ENCODE measurements around the gene SLX9.

SLX9 gene

DNA sequence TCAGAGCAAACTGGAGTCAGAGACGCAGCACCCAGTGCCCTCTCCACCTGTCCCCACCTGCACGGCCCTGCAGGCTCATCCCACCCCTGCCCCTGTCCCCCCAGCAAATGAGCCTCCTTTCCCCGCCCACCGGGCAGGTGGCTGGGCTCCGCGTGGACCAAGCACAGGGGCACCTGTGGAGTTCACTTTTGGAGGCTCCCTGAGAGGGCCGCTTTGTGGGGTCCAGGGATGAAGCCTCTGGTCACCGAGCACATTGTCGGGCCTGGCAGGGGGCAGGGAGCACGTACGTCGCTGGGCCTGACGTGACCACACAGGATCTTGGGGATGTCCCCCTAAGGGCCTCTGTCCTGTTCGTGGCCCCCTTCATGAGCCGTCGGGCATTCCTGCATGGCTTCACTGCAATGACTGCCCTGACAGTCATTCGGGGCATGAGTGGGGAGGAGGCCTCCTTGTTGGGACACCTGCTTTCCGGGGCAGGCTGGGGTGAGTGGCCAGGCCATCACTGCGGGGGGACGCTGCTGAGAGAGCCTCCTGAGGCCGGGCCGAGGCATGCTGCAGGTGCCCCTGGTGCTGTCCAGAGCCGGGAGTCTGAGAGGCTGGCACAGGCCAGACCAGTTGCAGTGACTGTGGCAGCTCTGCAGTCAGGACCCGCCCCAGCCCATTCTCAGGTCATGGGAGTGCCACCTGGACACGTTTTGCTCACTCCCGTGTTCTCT is 19.7 kb downstream of the SLX9 start:
- no peak overlapping the region for H3K27ac ChIP-seq (ENCODE audit: low read depth, low read length)
- no CpG with 5 or more reads among the region's 26 CpGs for WGBS (ENCODE audit: extremely low coverage, insufficient coverage, low lambda C conversion rate)

GRCh38 chr21:44960141-44961092 is 20.6 kb downstream of the SLX9 start:
- no peak overlapping the region for H3K27ac ChIP-seq (ENCODE audit: low read depth, low read length)
- H2BK5ac ChIP-seq (ENCODE audit: low read length): no peak overlapping the region
- H4K5ac ChIP-seq (ENCODE audit: low read length): no peak overlapping the region
- H3K79me2 ChIP-seq (ENCODE audit: control insufficient read depth, insufficient read depth, low read length): peaks cover 14% of the 10 kb centered on the region
- no peaks in the 10 kb centered on the region for H3K27me3 ChIP-seq (ENCODE audit: insufficient read depth, low read length, poor library complexity)
- peaks cover 17% of the 10 kb centered on the region for H3K79me1 ChIP-seq (ENCODE audit: low read length)
- no peak overlapping the region for H2BK120ac ChIP-seq (ENCODE audit: low read depth, low read length)
- no peak overlapping the region for H3K4ac ChIP-seq (ENCODE audit: low read depth, low read length)
- H3K4me2 ChIP-seq (ENCODE audit: low read length): no peak overlapping the region
- no peak overlapping the region for H2AK5ac ChIP-seq (ENCODE audit: low read length)
- H3K4me3 ChIP-seq (ENCODE audit: low read length): no peak overlapping the region
- no peak overlapping the region for H2BK15ac ChIP-seq (replicated peaks; ENCODE audit: low read depth)
- no peak overlapping the region for H3K9ac ChIP-seq (ENCODE audit: low read length)
- H3K56ac ChIP-seq (ENCODE audit: low read length): no peak overlapping the region
- WGBS (ENCODE audit: extremely low coverage, insufficient coverage, low lambda C conversion rate): no CpG with 5 or more reads among the region's 23 CpGs
- H3K18ac ChIP-seq (ENCODE audit: low read length): no peak overlapping the region
- peaks cover 13% of the 10 kb centered on the region for H3K36me3 ChIP-seq (ENCODE audit: control insufficient read depth, insufficient read depth, low read length)
- no peaks in the 10 kb centered on the region for H3K4me1 ChIP-seq (ENCODE audit: control insufficient read depth, low read depth, low read length)
- H3K23ac ChIP-seq (ENCODE audit: low read length): no peak overlapping the region
- DNase-seq: no peak
- H4K8ac ChIP-seq (ENCODE audit: low read depth, low read length): no peak overlapping the region

More for the DNA sequence above, 19.7 kb downstream of the SLX9 start:
- Histone ChIP-seq H3K4me1 (ENCODE audit: control insufficient read depth, low read depth, low read length) (no peaks in the 10 kb centered on the region), H3K79me1 (ENCODE audit: low read length) (peaks cover 14% of the 10 kb centered on the region), H3K79me2 (ENCODE audit: control insufficient read depth, insufficient read depth, low read length) (peaks cover 11% of the 10 kb centered on the region), H4K5ac (ENCODE audit: low read length) (no peak overlapping the region), H3K4ac (ENCODE audit: low read depth, low read length) (no peak overlapping the region), H3K36me3 (ENCODE audit: control insufficient read depth, insufficient read depth, low read length) (peaks cover 13% of the 10 kb centered on the region), H3K4me2 (ENCODE audit: low read length) (no peak overlapping the region), H3K4me3 (ENCODE audit: low read length) (no peak overlapping the region), H3K56ac (ENCODE audit: low read length) (no peak overlapping the region), H3K27me3 (ENCODE audit: insufficient read depth, low read length, poor library complexity) (no peaks in the 10 kb centered on the region), H4K8ac (ENCODE audit: low read depth, low read length) (no peak overlapping the region), H2BK120ac (ENCODE audit: low read depth, low read length) (no peak overlapping the region), H2BK5ac (ENCODE audit: low read length) (no peak overlapping the region), H2BK15ac (replicated peaks; ENCODE audit: low read depth) (no peak overlapping the region), H3K9ac (ENCODE audit: low read length) (no peak overlapping the region), H2AK5ac (ENCODE audit: low read length) (no peak overlapping the region), H3K23ac (ENCODE audit: low read length) (no peak overlapping the region), H3K18ac (ENCODE audit: low read length) (no peak overlapping the region)
- no peak for DNase-seq

GRCh38 chr21:44962403-44962966 is 22.7 kb downstream of the SLX9 start:
- peaks cover 14% of the 10 kb centered on the region for H3K79me1 ChIP-seq (ENCODE audit: low read length)
- peaks cover 6% of the 10 kb centered on the region for H3K79me2 ChIP-seq (ENCODE audit: control insufficient read depth, insufficient read depth, low read length)
- peaks cover 9% of the 10 kb centered on the region for H3K36me3 ChIP-seq (ENCODE audit: control insufficient read depth, insufficient read depth, low read length)
- H3K27ac ChIP-seq (ENCODE audit: low read depth, low read length): no peak overlapping the region
- H3K56ac ChIP-seq (ENCODE audit: low read length): no peak overlapping the region
- no peak overlapping the region for H3K4ac ChIP-seq (ENCODE audit: low read depth, low read length)
- no peak overlapping the region for H4K8ac ChIP-seq (ENCODE audit: low read depth, low read length)
- no peak overlapping the region for H4K5ac ChIP-seq (ENCODE audit: low read length)
- no peak overlapping the region for H2BK15ac ChIP-seq (replicated peaks; ENCODE audit: low read depth)
- H3K18ac ChIP-seq (ENCODE audit: low read length): no peak overlapping the region
- H3K4me1 ChIP-seq (ENCODE audit: control insufficient read depth, low read depth, low read length): no peaks in the 10 kb centered on the region
- DNase-seq: no peak
- H3K27me3 ChIP-seq (ENCODE audit: insufficient read depth, low read length, poor library complexity): no peaks in the 10 kb centered on the region
- no peak overlapping the region for H2AK5ac ChIP-seq (ENCODE audit: low read length)
- no peak overlapping the region for H2BK5ac ChIP-seq (ENCODE audit: low read length)
- H3K4me2 ChIP-seq (ENCODE audit: low read length): no peak overlapping the region
- no peak overlapping the region for H3K9ac ChIP-seq (ENCODE audit: low read length)
- no CpG with 5 or more reads among the region's 9 CpGs for WGBS (ENCODE audit: extremely low coverage, insufficient coverage, low lambda C conversion rate)
- no peak overlapping the region for H2BK120ac ChIP-seq (ENCODE audit: low read depth, low read length)
- H3K4me3 ChIP-seq (ENCODE audit: low read length): no peak overlapping the region
- H3K23ac ChIP-seq (ENCODE audit: low read length): no peak overlapping the region

GRCh38 chr21:44964381-44964780 is 24.6 kb downstream of the SLX9 start:
- Histone ChIP-seq H2BK15ac (replicated peaks; ENCODE audit: low read depth) (no peak overlapping the region), H3K27ac (ENCODE audit: low read depth, low read length) (no peak overlapping the region), H2BK120ac (ENCODE audit: low read depth, low read length) (no peak overlapping the region), H3K4me3 (ENCODE audit: low read length) (no peak overlapping the region), H3K56ac (ENCODE audit: low read length) (no peak overlapping the region), H3K4ac (ENCODE audit: low read depth, low read length) (no peak overlapping the region), H2BK5ac (ENCODE audit: low read length) (no peak overlapping the region), H3K9ac (ENCODE audit: low read length) (no peak overlapping the region), H4K8ac (ENCODE audit: low read depth, low read length) (no peak overlapping the region), H3K79me1 (ENCODE audit: low read length) (peaks cover 14% of the 10 kb centered on the region), H3K27me3 (ENCODE audit: insufficient read depth, low read length, poor library complexity) (no peaks in the 10 kb centered on the region), H2AK5ac (ENCODE audit: low read length) (no peak overlapping the region), H3K18ac (ENCODE audit: low read length) (no peak overlapping the region), H3K79me2 (ENCODE audit: control insufficient read depth, insufficient read depth, low read length) (peaks cover 6% of the 10 kb centered on the region), H4K5ac (ENCODE audit: low read length) (no peak overlapping the region), H3K4me1 (ENCODE audit: control insufficient read depth, low read depth, low read length) (no peaks in the 10 kb centered on the region), H3K23ac (ENCODE audit: low read length) (no peak overlapping the region), H3K4me2 (ENCODE audit: low read length) (no peak overlapping the region), H3K36me3 (ENCODE audit: control insufficient read depth, insufficient read depth, low read length) (peaks cover 12% of the 10 kb centered on the region)
- no CpG with 5 or more reads among the region's 12 CpGs for WGBS (ENCODE audit: extremely low coverage, insufficient coverage, low lambda C conversion rate)
- no peak for DNase-seq

- Histone ChIP-seq H4K8ac (ENCODE audit: low read depth, low read length) (no peak overlapping the region), H3K79me1 (ENCODE audit: low read length) (peaks cover 14% of the 10 kb centered on the region), H2BK15ac (replicated peaks; ENCODE audit: low read depth) (no peak overlapping the region), H3K4me2 (ENCODE audit: low read length) (no peak overlapping the region), H3K23ac (ENCODE audit: low read length) (no peak overlapping the region), H2BK120ac (ENCODE audit: low read depth, low read length) (no peak overlapping the region), H3K9ac (ENCODE audit: low read length) (no peak overlapping the region), H3K4ac (ENCODE audit: low read depth, low read length) (no peak overlapping the region), H2AK5ac (ENCODE audit: low read length) (no peak overlapping the region), H3K56ac (ENCODE audit: low read length) (no peak overlapping the region), H3K4me1 (ENCODE audit: control insufficient read depth, low read depth, low read length) (peaks cover 2% of the 10 kb centered on the region), H4K5ac (ENCODE audit: low read length) (no peak overlapping the region), H3K4me3 (ENCODE audit: low read length) (no peak overlapping the region), H3K79me2 (ENCODE audit: control insufficient read depth, insufficient read depth, low read length) (peaks cover 6% of the 10 kb centered on the region), H3K18ac (ENCODE audit: low read length) (no peak overlapping the region), H2BK5ac (ENCODE audit: low read length) (no peak overlapping the region), H3K27me3 (ENCODE audit: insufficient read depth, low read length, poor library complexity) (no peaks in the 10 kb centered on the region), H3K27ac (ENCODE audit: low read depth, low read length) (no peak overlapping the region), H3K36me3 (ENCODE audit: control insufficient read depth, insufficient read depth, low read length) (peaks cover 9% of the 10 kb centered on the region)
- WGBS (ENCODE audit: extremely low coverage, insufficient coverage, low lambda C conversion rate): no CpG with 5 or more reads among the region's 17 CpGs
- DNase-seq: no peak
These were observed 25.6 kb downstream of the SLX9 start for GRCh38 chr21:44965251-44966022.
